ENCODE data around the gene WDR93. TPM values are rescaled to one million over a fixed set of nuclear protein-coding genes. Genes with fewer than 3 reads are reported as not detected.

WDR93 gene
- total and polyA plus RNA-seq, 10 donors, result 0.09 to 0.11 TPM; not detected in 8

GRCh38 chr15:89746386-89746780 is 55.8 kb downstream of the WDR93 start:
- H3K4me3 ChIP-seq, result no peak overlapping the region
- no peak for TF ChIP-seq POLR2AphosphoS5 (IDR thresholded peaks at IDR 0.05)
- TF ChIP-seq CTCF (IDR thresholded peaks at IDR 0.05 in 8 of 11, conservative IDR thresholded peaks at IDR 0.05 in 3 of 11), result no peak
- TF ChIP-seq POLR2A (IDR thresholded peaks at IDR 0.05), result no peak
- H3K27ac ChIP-seq, result no peak overlapping the region
- no peaks in the 10 kb centered on the region for H3K9me3 ChIP-seq
- DNase-seq, result no peak
- peaks cover 3 to 19% (median 14%) of the 10 kb centered on the region in 6 donors for H3K4me1 ChIP-seq
- peaks cover 0 to 49% (median 7%) of the 10 kb centered on the region in 7 donors for H3K27me3 ChIP-seq (replicated peaks in 1 of 7)
- intact Hi-C loops (cut with DNase I; ENCODE audit: low total_unique reads), result no loop called here
- 83 to 89% (median 87%) methylated on average over 9 of the region's 9 CpGs for WGBS, 5 donors
- H3K36me3 ChIP-seq, result no peaks in the 10 kb centered on the region

- H3K36me3 ChIP-seq, result no peaks in the 10 kb centered on the region
- intact Hi-C loops (cut with DNase I; ENCODE audit: low total_unique reads), result no loop called here
- WGBS, 5 donors, result 67 to 75% (median 72%) methylated on average over 23 to 28 of the region's 28 CpGs
- H3K4me1 ChIP-seq, result peaks cover 3 to 23% (median 16%) of the 10 kb centered on the region in 6 donors
- TF ChIP-seq POLR2A (IDR thresholded peaks at IDR 0.05), result no peak
- no peak for TF ChIP-seq CTCF (IDR thresholded peaks at IDR 0.05 in 8 of 11, conservative IDR thresholded peaks at IDR 0.05 in 3 of 11)
- TF ChIP-seq POLR2AphosphoS5 (IDR thresholded peaks at IDR 0.05), result no peak
- peaks cover 0 to 49% (median 7%) of the 10 kb centered on the region in 7 donors for H3K27me3 ChIP-seq (replicated peaks in 1 of 7)
- no peaks in the 10 kb centered on the region for H3K9me3 ChIP-seq
- no peak overlapping the region for H3K27ac ChIP-seq
- no peak for DNase-seq
- no peak overlapping the region for H3K4me3 ChIP-seq
These were observed 57.4 kb downstream of the WDR93 start for GRCh38 chr15:89747708-89748682.

GRCh38 chr15:89749054-89749453 is 58.4 kb downstream of the WDR93 start:
- Histone ChIP-seq H3K4me1 (peaks cover 3 to 23% (median 16%) of the 10 kb centered on the region in 6 donors), H3K27ac (no peak overlapping the region), H3K36me3 (no peaks in the 10 kb centered on the region), H3K27me3 (replicated peaks in 1 of 7) (peaks cover 0 to 49% (median 7%) of the 10 kb centered on the region in 7 donors), H3K4me3 (no peak overlapping the region), H3K9me3 (no peaks in the 10 kb centered on the region)
- intact Hi-C loops (cut with DNase I; ENCODE audit: low total_unique reads), result no loop called here
- no peak for DNase-seq
- 80 to 88% (median 85%) methylated on average over 7 of the region's 7 CpGs for WGBS, 5 donors
- TF ChIP-seq POLR2AphosphoS5 (IDR thresholded peaks at IDR 0.05), result no peak
- TF ChIP-seq POLR2A (IDR thresholded peaks at IDR 0.05), result no peak
- TF ChIP-seq CTCF (IDR thresholded peaks at IDR 0.05 in 8 of 11, conservative IDR thresholded peaks at IDR 0.05 in 3 of 11), result no peak

GRCh38 chr15:89749526-89749925 is 58.9 kb downstream of the WDR93 start:
- no peaks in the 10 kb centered on the region for H3K36me3 ChIP-seq
- intact Hi-C loops (cut with DNase I; ENCODE audit: low total_unique reads), result no loop called here
- DNase-seq, result no peak
- peak overlapping the region in 3 of 8 donors; percentile 67 to 91 (median 77) for H3K4me3 ChIP-seq
- no peaks in the 10 kb centered on the region for H3K9me3 ChIP-seq
- H3K27me3 ChIP-seq (replicated peaks in 1 of 7), result peaks cover 0 to 49% (median 7%) of the 10 kb centered on the region in 7 donors
- H3K4me1 ChIP-seq, result peaks cover 3 to 23% (median 16%) of the 10 kb centered on the region in 6 donors
- WGBS, 5 donors, result 69 to 85% (median 74%) methylated on average over 4 of the region's 4 CpGs
- H3K27ac ChIP-seq, result no peak overlapping the region
- no peak for TF ChIP-seq POLR2A (IDR thresholded peaks at IDR 0.05)
- TF ChIP-seq POLR2AphosphoS5 (IDR thresholded peaks at IDR 0.05), result no peak
- TF ChIP-seq CTCF (IDR thresholded peaks at IDR 0.05 in 8 of 11, conservative IDR thresholded peaks at IDR 0.05 in 3 of 11), result no peak

Measured in spleen (tissue), 11 donors.